IMR-90 (cell line): Measurements from ENCODE around the gene OPCML. TPM values are rescaled to one million over a fixed set of nuclear protein-coding genes. Genes with fewer than 3 reads are reported as not detected.

ENCODE experiments used
- ATAC-seq: fragments of 200-7000 bp; cut with Tn5 transposase; 2 replicates; pipeline ENCODE4 v1.9.1; 2020; ENCODE audit warnings: low read depth, mild to moderate bottlenecking, moderate library complexity
- BruUV-seq: library from RNA; stranded (reverse); fragments of 400-500 nt; replicated peaks from 2 replicates; lab custom pipeline; 2021; lab: Mats Ljungman, UMichigan
- CTCF ChIA-PET: fragments of 300-600 bp; formaldehyde crosslinking; extraction: SDS; loops from one replicate; lab custom pipeline; 2021; ENCODE audit warnings: antibody characterized with exemption; lab: Yijun Ruan, JAX
- POLR2A ChIA-PET: fragments of 300-600 bp; sonication (Branson Sonifier 250); formaldehyde crosslinking; loops from one replicate; lab custom pipeline; 2022; ENCODE audit warnings: antibody characterized with exemption; ENCODE audit not compliant: unreplicated experiment; lab: Charles Lee
- DNase-seq: peaks from one replicate; pipeline ENCODE4 v3.0.0; 2013
- H2AFZ ChIP-seq: replicated peaks from 2 replicates; pipeline ENCODE3; 2013; ENCODE audit warnings: low read length, mild to moderate bottlenecking; ENCODE audit not compliant: poor library complexity
- H2AK5ac ChIP-seq: 2 replicates; pipeline ENCODE4 v1.6.1; 2013; ENCODE audit warnings: low read depth, low read length, inconsistent platforms
- H2AK9ac ChIP-seq: replicated peaks from 2 replicates; pipeline ENCODE3; 2013; ENCODE audit warnings: mild to moderate bottlenecking, low read depth, low read length, moderate library complexity; ENCODE audit not compliant: poor library complexity
- H2BK120ac ChIP-seq: 2 replicates; pipeline ENCODE4 v1.6.1; 2013; ENCODE audit warnings: low read depth, low read length, inconsistent platforms
- H2BK15ac ChIP-seq: 3 replicates; pipeline ENCODE4 v1.6.1; 2013; ENCODE audit warnings: low read depth, low read length, inconsistent platforms
- H2BK20ac ChIP-seq: 2 replicates; pipeline ENCODE4 v1.6.1; 2013; ENCODE audit warnings: low read depth, mild to moderate bottlenecking, inconsistent platforms, low read length, moderate library complexity
- H2BK5ac ChIP-seq: 2 replicates; pipeline ENCODE4 v1.6.1; 2013; ENCODE audit warnings: mild to moderate bottlenecking, low read depth, low read length, inconsistent platforms; ENCODE audit not compliant: poor library complexity, severe bottlenecking
- H3K14ac ChIP-seq: replicated peaks from 2 replicates; pipeline ENCODE4 v1.6.1; 2013; ENCODE audit warnings: low read depth, low read length, inconsistent platforms
- H3K18ac ChIP-seq: 2 replicates; pipeline ENCODE4 v1.6.1; 2013; ENCODE audit warnings: low read depth, low read length, control low read depth
- H3K23ac ChIP-seq: 2 replicates; pipeline ENCODE4 v1.6.1; 2013; ENCODE audit warnings: low read depth, low read length, inconsistent platforms
- H3K27ac ChIP-seq: 2 replicates; pipeline ENCODE4 v1.5.1; 2013; ENCODE audit warnings: mild to moderate bottlenecking, control low read depth, low read length; ENCODE audit not compliant: insufficient read depth
- H3K27me3 ChIP-seq: 2 replicates; pipeline ENCODE4 v1.6.1; 2013; ENCODE audit warnings: low read length; ENCODE audit not compliant: control insufficient read depth, insufficient read depth
- H3K36me3 ChIP-seq: 2 replicates; pipeline ENCODE4 v1.6.1; 2013; ENCODE audit warnings: low read length, mixed read lengths; ENCODE audit not compliant: control insufficient read depth, insufficient read depth
- H3K4ac ChIP-seq: 2 replicates; pipeline ENCODE4 v1.6.1; 2013; ENCODE audit warnings: low read depth, low read length, inconsistent platforms
- H3K4me1 ChIP-seq: 2 replicates; pipeline ENCODE4 v1.6.1; 2013; ENCODE audit warnings: low read length, mixed read lengths; ENCODE audit not compliant: control insufficient read depth, insufficient read depth
- H3K4me2 ChIP-seq: 2 replicates; pipeline ENCODE4 v1.6.1; 2013; ENCODE audit warnings: low read depth, mild to moderate bottlenecking, control low read depth, low read length, moderate library complexity
- H3K4me3 ChIP-seq: 2 replicates; pipeline ENCODE4 v1.5.1; 2013; ENCODE audit warnings: low read depth, mild to moderate bottlenecking, control low read depth, low read length, moderate library complexity; ENCODE audit not compliant: insufficient read depth
- H3K56ac ChIP-seq: 2 replicates; pipeline ENCODE4 v1.6.1; 2013; ENCODE audit warnings: low read length, inconsistent platforms; ENCODE audit not compliant: insufficient read depth; ENCODE audit errors: extremely low read depth
- H3K79me1 ChIP-seq, 2 experiments: 2 replicates each; pipeline ENCODE4 v1.6.1; 2013; ENCODE audit warnings: low read length in 2 of 2, inconsistent platforms in 1 of 2, low read depth in 1 of 2
- H3K9ac ChIP-seq: 2 replicates; pipeline ENCODE4 v1.6.1; 2013; ENCODE audit warnings: low read depth, low read length, control low read depth
- H3K9me1 ChIP-seq: 2 replicates; pipeline ENCODE4 v1.6.1; 2013; ENCODE audit warnings: low read length, inconsistent platforms; ENCODE audit not compliant: insufficient read depth
- H3K9me3 ChIP-seq: 2 replicates; pipeline ENCODE4 v1.6.1; 2013; ENCODE audit warnings: low read length; ENCODE audit not compliant: control insufficient read depth, insufficient read depth
- H4K20me1 ChIP-seq: 2 replicates; pipeline ENCODE4 v1.6.1; 2013; ENCODE audit warnings: low read length, inconsistent platforms; ENCODE audit not compliant: insufficient read depth
- H4K5ac ChIP-seq: 2 replicates; pipeline ENCODE4 v1.6.1; 2013; ENCODE audit warnings: mild to moderate bottlenecking, low read depth, low read length, control low read depth
- H4K8ac ChIP-seq, 2 experiments: 2 replicates each; pipeline ENCODE4 v1.6.1; 2013; ENCODE audit warnings: low read depth in 2 of 2, low read length in 2 of 2, control low read depth in 1 of 2, inconsistent platforms in 1 of 2
- H4K91ac ChIP-seq: 2 replicates; pipeline ENCODE4 v1.6.1; 2013; ENCODE audit warnings: low read depth, low read length, inconsistent platforms; ENCODE audit not compliant: insufficient read depth
- BHLHE40 ChIP-seq: fragments of 150-350 bp; IDR thresholded peaks from 2 replicates; pipeline ENCODE4 v1.6.1; 2016; ENCODE audit warnings: mild to moderate bottlenecking, low read depth, low read length
- CEBPB ChIP-seq: IDR thresholded peaks from 2 replicates; pipeline ENCODE4 v1.6.1; 2012; ENCODE audit warnings: low read depth, low read length, improper control_type of control experiment
- CTCF ChIP-seq: conservative IDR thresholded peaks from 2 replicates; pipeline ENCODE4 v1.5.1; 2012; ENCODE audit warnings: mild to moderate bottlenecking, low read depth, low read length, improper control_type of control experiment
- MAFK ChIP-seq: IDR thresholded peaks from 2 replicates; pipeline ENCODE4 v1.6.1; 2012; ENCODE audit warnings: low read depth, low read length, improper control_type of control experiment
- MAZ ChIP-seq: IDR thresholded peaks from 2 replicates; pipeline ENCODE4 v1.6.1; 2012; ENCODE audit warnings: low read depth, mild to moderate bottlenecking, low read length, improper control_type of control experiment, moderate library complexity, borderline replicate concordance
- MXI1 ChIP-seq: IDR thresholded peaks from 2 replicates; pipeline ENCODE4 v1.6.1; 2012; ENCODE audit warnings: low read depth, mild to moderate bottlenecking, low read length, moderate library complexity, borderline replicate concordance
- NFE2L2 ChIP-seq: fragments of 150-350 bp; IDR thresholded peaks from 2 replicates; pipeline ENCODE4 v1.6.1; 2016; ENCODE audit warnings: low read depth, mild to moderate bottlenecking, low read length
- RAD21 ChIP-seq: IDR thresholded peaks from 2 replicates; pipeline ENCODE4 v1.6.1; 2012; ENCODE audit warnings: low read length, improper control_type of control experiment
- SMC3 ChIP-seq: fragments of 150-350 bp; IDR thresholded peaks from 2 replicates; pipeline ENCODE4 v1.6.1; 2016; ENCODE audit warnings: low read depth, mild to moderate bottlenecking, antibody characterized with exemption, low read length, moderate library complexity
- WGBS, 2 experiments: methylation state at CpG; one replicate each; pipeline versions ENCODE4 v1.1.5 to v1.1.7; 2013; ENCODE audit warnings: missing lambda C conversion rate in 2 of 2; ENCODE audit not compliant: insufficient read length in 1 of 2; ENCODE audit errors: extremely low coverage in 2 of 2; 5-methylcytosine and 5-hydroxymethylcytosine counted together
- dilution Hi-C: fragments of 300-500 bp; cut with HindIII; formaldehyde crosslinking; loops from one replicate; pipeline ENCODE4 v1.14.3; 2018; ENCODE audit warnings: low sequenced_read_pairs; ENCODE audit not compliant: unreplicated experiment
- in situ Hi-C: fragments of 300-500 bp; cut with MboI; formaldehyde crosslinking; loops from 3 replicates; pipeline ENCODE4 v1.14.3; 2019; ENCODE audit warnings: low sequenced_read_pairs, inconsistent platforms, mixed read lengths
- intact Hi-C: fragments of 100-400 bp; cut with micrococcal nuclease; formaldehyde crosslinking; loops from 2 replicates; pipeline ENCODE4 v1.10.0; 2022
- polyA plus RNA-seq, 3 experiments: library from polyadenylated mRNA; depleted of rRNA; stranded (reverse); fragments of >200 nt; gene quantifications; 2 replicates each; pipeline ENCODE4 v1.2.3, GENCODE V29; 2012; ENCODE audit warnings: low replicate concordance in 1 of 3
- total RNA-seq: library from RNA; depleted of rRNA; stranded (reverse); fragments of >200 nt; gene quantifications from 2 replicates; pipeline ENCODE4 v1.2.3, GENCODE V29; 2012

The OPCML gene
- total and polyA plus RNA-seq, 2 of the 4 experiments (the other 2 are of a cell fraction) = under 0.01 to 2.6 TPM

DNA sequence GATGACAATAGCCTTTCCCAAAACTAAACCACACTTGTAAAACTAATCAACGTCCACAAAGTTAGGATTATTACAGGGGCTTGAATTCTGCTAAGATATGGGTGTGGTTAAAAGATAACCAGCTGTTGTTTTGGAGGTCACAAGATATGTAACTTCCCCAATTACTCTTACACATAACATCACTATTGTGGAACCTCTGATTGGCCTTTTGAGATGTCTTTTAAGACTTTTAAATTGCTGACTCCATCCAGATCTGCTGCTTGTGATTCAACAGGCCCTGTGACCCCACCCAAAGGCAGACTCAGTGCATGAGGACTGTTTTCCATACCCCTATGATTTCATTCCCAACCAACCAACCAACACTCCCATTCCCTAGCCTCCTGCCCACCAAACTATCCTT, 893.9 kb downstream of the OPCML start:
- no peak overlapping the region for H2BK5ac ChIP-seq
- H3K4me1 ChIP-seq = peaks cover 5% of the 10 kb centered on the region
- ATAC-seq = no peak
- H3K9me1 ChIP-seq = peaks cover 5% of the 10 kb centered on the region
- H2BK120ac ChIP-seq = no peak overlapping the region
- no peaks in the 10 kb centered on the region for H3K9me3 ChIP-seq
- no peak overlapping the region for H3K27ac ChIP-seq
- no peak overlapping the region for H3K9ac ChIP-seq
- H3K36me3 ChIP-seq = no peaks in the 10 kb centered on the region
- ChIA-PET POLR2A (no interaction called here), CTCF (no interaction called here)
- H3K23ac ChIP-seq = no peak overlapping the region
- dilution Hi-C loops (no loop called here), intact Hi-C loops (no loop called here), in situ Hi-C loops (no loop called here)
- no peak for DNase-seq
- no peaks in the 10 kb centered on the region for H3K79me1 ChIP-seq
- H4K5ac ChIP-seq = no peak overlapping the region
- H4K91ac ChIP-seq = no peak overlapping the region
- TF ChIP-seq SMC3 (no peak), RAD21 (no peak), MAZ (no peak), MAFK (no peak), CTCF (no peak), MXI1 (no peak), NFE2L2 (no peak), CEBPB (no peak), BHLHE40 (no peak)
- H2AFZ ChIP-seq = no peak overlapping the region
- no peak overlapping the region for H4K8ac ChIP-seq
- no peak overlapping the region for H3K56ac ChIP-seq
- no peak overlapping the region for H3K18ac ChIP-seq
- no peak overlapping the region for H3K4me2 ChIP-seq
- H3K14ac ChIP-seq = no peak overlapping the region
- no peaks in the 10 kb centered on the region; the same call in 1 of the 2 replicates for H3K27me3 ChIP-seq
- no TSS peak for BruUV-seq
- H4K20me1 ChIP-seq = no peaks in the 10 kb centered on the region
- H3K4me3 ChIP-seq = no peak overlapping the region
- no peak overlapping the region for H2AK9ac ChIP-seq
- no CpG with 5 or more reads among the region's 1 CpG for WGBS, 2 experiments
- H2BK20ac ChIP-seq = no peak overlapping the region
- H3K4ac ChIP-seq = no peak overlapping the region
- no peak overlapping the region for H2BK15ac ChIP-seq
- no peak overlapping the region for H2AK5ac ChIP-seq
